CD4-positive, alpha-beta T cell treated with Interleukin-4 for 1 hour (primary cell): ENCODE measurements around the gene JMJD6.
"Not testable (repeated sequence)": the region's sequence is repeated elsewhere in the genome, so short reads cannot be mapped to it uniquely, and the experiment has no call there.

Experiments used
- DNase-seq, 2 donors: peaks; one replicate each; pipeline ENCODE4 v3.0.0-alpha.2; 2020 to 2022

The JMJD6 gene

GRCh38 chr17:76716146-76716838, 10.1 kb downstream of the JMJD6 start:
- peak; percentile 88 to 90 for DNase-seq

- DNase-seq, result no peak
These were observed 10.9 kb downstream of the JMJD6 start for GRCh38 chr17:76715496-76715830.

DNA sequence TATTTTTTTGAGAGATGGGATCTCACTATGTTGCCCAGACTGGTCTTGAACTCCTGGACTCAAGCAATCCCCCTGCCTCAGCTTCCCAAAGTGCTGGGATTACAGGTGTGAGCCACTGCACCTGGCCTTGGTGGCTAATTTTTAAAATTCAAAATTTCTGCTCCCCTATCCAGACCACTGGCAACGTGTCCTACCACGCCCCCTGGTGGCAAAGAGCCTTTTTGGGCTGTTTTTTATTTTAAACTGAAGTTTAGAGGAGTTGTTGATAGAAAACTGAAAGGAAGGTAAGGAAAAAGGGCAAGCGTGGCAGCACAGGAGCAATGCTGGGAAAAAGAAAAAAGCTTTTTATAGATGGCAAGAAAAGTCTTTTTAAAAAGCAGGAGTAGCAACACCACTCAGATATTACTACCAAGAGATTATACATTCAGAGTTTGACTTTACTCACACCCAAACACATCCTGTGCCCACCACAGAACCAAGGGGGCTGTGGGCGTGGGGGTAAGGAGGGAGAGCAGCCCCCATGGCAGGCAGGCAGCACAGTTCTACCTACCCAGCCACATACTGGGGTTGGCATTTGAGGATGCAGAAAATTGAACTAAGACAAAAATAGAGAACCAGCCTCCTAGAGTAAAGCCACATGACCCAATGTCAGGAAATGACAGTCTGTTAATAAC, 11.4 kb downstream of the JMJD6 start:
- peak; percentile 71 to 79 for DNase-seq

DNA sequence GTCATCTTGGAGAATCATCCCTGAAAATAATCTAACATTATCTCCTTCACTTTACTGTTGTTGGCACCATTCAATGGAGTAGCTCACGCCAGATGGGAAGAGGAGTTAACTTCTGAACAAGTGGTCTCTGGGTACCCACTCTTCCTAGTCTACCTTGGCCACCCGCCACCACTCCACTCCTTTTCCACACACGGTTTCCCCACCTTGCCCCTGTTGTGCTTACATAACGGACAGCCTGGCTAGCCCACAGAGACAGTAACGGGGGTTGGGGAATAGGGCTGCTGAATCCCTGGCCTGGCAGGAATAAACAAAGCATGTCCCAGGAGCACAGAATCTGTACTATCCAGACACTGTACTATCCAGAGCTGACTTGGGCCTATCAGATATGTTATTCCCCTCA, 12.1 kb downstream of the JMJD6 start:
- no peak for DNase-seq

DNA sequence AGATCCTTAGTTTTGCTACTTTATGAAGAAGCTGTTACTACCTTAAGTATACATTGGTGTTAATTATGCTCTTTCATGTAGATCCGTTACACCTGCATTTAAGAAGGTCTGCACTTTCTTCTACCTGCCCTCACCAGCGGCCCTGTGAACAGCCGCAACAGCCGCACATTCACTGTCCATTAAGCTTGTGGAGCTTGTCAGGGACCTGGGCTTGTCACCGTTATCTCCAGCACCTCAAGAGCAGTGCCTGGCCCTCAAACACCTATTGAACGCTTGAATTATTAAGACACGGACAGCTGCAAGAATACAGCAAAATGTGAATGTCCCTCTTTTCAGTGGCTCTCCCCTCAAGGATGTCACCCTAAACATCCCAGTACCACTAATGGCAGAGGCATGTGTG, 12.6 kb downstream of the JMJD6 start:
- DNase-seq, result no peak

DNA sequence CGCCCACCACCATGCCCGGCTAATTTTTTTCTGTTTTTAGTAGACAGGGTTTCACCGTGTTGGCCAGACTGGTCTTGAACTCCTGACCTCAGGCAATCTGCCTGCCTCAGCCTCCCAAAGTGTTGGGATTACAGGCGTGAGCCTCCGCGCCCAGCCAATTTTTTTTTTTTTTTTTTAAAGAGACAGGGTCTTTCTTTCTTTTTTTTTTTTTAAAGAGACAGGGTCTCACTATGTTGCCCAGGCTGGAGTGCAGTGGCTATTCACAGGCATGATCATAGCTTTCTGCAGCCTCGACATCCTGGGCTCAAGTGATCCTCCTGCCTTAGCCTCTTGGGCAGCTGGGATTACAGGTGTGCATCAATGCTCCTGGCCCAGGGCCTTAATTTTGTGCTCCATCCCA, 14.1 kb downstream of the JMJD6 start:
- not testable (repeated sequence) for DNase-seq

DNA sequence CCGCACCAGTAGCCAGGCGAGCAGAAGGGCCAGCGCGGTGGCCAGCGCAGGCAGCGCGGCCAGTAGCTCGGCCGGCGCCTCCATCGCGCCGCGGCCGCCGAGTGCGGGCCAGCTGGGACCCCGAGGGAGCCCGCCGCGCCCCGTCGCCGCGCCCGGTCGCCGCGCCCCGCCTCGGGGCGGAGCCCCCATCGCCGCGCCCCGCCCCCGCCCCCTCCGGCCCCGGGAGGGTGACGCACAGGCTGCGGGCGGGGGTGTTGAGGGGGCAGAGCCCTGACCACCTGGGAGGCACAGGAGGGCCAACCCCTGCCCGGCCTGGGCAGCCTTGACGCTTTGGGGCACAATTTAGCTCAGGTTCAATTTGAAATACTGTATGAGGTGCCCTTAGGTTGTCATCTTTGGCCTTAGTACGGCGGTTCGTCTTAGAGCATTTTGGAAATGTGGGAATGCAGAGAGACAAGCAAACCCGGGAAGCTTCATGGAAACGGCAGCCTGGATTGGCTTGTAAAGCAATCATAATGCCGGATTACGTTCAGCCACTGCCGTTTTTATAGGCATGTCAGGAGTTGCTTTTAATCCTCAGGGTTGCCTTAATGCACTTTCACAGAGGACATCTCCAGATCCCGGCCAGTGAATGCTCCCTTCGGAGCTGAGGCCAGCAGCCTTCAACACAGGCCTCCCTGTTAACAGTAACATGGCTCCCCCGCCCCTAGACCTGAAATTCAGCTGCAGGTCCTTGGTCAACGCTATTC, 15.4 kb downstream of the JMJD6 start, which contains the start of gene MXRA7:
MXRA7 (minus strand) TSS at position 103 of the 749 bp plus-strand sequence; CDS start at position 84, 19 bp downstream.
- DNase-seq, result peak; percentile 62 to 64

- DNase-seq, result not testable (repeated sequence)
These were observed 16.2 kb downstream of the JMJD6 start for GRCh38 chr17:76709951-76710862.

GRCh38 chr17:76709077-76709950, 17.1 kb downstream of the JMJD6 start:
- no peak for DNase-seq

GRCh38 chr17:76707985-76708807, 18.2 kb downstream of the JMJD6 start:
- no peak for DNase-seq

GRCh38 chr17:76706817-76707216, 19.6 kb downstream of the JMJD6 start:
- DNase-seq, result no peak

GRCh38 chr17:76704805-76705204, 21.6 kb downstream of the JMJD6 start:
- no peak for DNase-seq

GRCh38 chr17:76702941-76703637, 23.3 kb downstream of the JMJD6 start:
- DNase-seq, result no peak

GRCh38 chr17:76702076-76702475, 24.3 kb downstream of the JMJD6 start:
- no peak for DNase-seq

GRCh38 chr17:76701471-76701967, 24.9 kb downstream of the JMJD6 start:
- no peak for DNase-seq

- DNase-seq, result peak in 1 of 2 donors; percentile 41
These were observed 25.6 kb downstream of the JMJD6 start for GRCh38 chr17:76700617-76701470.

GRCh38 chr17:76700270-76700616, 26.2 kb downstream of the JMJD6 start:
- no peak for DNase-seq

GRCh38 chr17:76698466-76698977, 27.9 kb downstream of the JMJD6 start:
- DNase-seq, result not testable (repeated sequence)
